GM21381 (cell line): ENCODE results near the gene RBFOX2.

Experiments used
- ATAC-seq: cut with Tn5 transposase; IDR thresholded peaks from one replicate; pipeline ENCODE4 v1.9.1; 2021; ENCODE audit warnings: mild to moderate bottlenecking, moderate library complexity; ENCODE audit not compliant: unreplicated experiment

The RBFOX2 gene

DNA sequence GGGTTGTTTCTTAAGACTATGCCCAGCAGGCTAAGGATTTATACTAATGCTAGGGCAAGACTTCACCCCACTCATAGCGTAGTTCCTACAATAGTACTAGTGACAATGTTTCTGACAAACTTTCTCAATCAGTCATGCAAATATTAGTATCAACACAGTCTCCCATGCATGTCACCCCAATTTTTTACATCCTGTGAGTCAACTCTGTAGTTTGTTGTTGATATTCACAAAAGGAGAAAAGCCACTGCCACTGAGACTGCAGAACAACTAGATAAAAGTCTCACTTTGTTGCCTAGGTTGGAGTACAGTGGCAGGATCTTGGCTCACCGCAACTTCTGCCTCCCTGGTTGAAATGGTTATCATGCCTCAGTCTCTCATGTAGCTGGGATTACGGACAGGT, 155.2 kb downstream of the RBFOX2 start:
- no peak for ATAC-seq

DNA sequence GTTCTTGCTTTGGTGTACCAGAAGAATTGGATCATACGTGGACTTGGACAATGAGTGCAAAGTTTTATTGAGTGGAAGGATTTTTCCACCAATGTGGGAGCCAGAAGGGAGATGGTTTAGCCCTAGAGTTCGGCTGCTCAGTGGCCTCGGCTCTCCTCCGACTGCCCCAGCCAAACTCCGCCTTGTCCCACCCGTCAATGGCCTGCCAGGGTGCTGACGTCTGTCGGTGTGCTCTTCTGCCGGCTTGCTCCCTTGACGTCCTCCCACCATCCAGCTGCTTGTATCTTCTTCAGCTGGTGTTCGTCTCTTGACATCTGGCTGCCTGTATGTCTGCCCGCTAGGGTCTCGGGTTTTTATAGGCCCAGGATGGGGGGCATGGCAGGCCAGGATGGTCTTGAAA, 156.2 kb downstream of the RBFOX2 start:
- no peak for ATAC-seq

- no peak for ATAC-seq
Observed at GRCh38 chr22:35870517-35871293, 157.9 kb downstream of the RBFOX2 start.

GRCh38 chr22:35868938-35869337, 159.7 kb downstream of the RBFOX2 start:
- ATAC-seq = no peak

- ATAC-seq = no peak
Observed at GRCh38 chr22:35866651-35867050, 162.0 kb downstream of the RBFOX2 start.

GRCh38 chr22:35864545-35865165, 164.0 kb downstream of the RBFOX2 start:
- ATAC-seq = no peak

- no peak for ATAC-seq
Observed at GRCh38 chr22:35863432-35863831, 165.2 kb downstream of the RBFOX2 start.

- ATAC-seq = no peak
Observed at GRCh38 chr22:35862697-35863096, 165.9 kb downstream of the RBFOX2 start.

DNA sequence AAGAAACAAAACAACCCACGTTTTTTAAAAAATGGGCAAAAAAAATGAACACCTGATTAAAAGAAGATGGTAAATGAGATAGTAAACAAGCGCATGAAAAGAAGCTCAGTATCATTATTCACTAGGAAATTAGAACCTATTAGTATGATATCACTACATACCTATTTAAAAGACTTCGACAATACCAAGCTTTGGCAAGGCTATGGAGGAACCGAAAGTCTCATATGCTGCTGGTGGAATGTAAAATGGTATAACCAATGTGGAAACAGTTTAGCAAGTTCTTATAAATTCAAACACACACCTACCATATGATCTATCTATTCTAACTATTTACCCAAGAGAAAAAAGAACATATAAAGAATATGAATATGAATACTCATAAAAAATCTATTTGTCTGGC, 167.2 kb downstream of the RBFOX2 start:
- ATAC-seq = no peak

DNA sequence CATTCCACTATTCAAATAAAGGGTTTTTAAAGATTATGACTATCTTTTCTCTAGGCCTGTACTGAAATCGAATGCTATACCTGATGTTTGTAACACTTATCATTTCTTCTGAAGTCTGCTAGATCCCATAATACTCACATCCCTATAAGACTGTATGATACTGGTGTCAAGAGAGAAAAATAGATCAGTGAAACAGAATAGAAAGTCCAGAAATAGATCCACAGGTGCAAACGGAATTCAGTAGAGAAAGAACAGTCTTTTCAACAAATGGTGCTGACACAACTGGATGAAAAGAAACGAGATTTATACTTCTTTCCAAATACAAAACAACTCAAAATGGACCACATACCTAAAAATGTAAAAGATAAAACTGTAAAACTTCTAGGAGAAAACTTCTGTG, 167.8 kb downstream of the RBFOX2 start:
- no peak for ATAC-seq

DNA sequence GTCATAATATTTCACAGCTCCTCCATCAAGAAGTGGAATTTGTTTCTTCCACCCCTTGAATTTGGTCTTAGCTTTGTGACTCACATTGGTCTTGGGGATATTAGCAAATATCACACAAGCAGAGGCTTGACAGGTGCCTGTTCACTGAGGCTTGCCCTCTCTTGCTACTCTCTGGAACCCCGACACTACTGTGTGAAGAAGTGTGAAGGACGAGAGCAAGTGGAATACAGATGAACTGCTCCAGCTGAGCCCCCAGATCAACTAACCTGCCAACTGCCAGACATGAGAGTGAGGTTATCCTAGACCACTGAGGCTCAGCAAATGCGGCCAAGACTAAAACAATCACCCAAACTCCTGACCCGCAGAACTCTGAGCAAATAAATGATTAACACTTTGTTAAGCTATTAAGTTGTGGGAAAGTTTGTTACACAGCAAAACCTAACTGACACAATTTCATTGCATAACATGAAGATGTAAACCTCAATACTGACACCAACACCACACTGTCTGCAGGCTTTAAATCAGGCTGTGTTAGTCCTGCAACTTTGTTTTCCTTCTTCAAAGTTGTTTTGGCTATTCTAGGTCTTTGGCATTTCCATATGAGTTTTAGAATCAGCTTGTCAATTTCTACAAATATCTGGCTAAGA, 168.4 kb downstream of the RBFOX2 start:
- ATAC-seq = no peak

DNA sequence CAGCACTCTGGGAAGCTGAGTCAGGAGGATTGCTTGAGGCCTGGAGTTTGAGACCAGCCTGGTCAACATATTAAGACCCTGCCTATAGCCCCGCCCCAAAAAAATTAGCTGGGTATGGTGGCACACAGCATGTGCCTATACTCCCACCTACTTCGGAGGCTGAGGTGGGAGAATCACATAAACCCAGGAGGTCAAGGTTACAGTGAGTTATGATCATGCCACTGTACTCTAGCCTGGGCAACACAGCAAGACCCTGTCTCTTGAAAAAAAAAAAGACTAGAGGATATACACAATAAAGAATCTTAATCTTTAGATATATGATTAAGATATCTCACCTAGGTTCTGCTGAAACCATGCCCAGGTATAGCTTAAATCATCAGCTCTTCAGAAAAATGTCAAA, 174.3 kb downstream of the RBFOX2 start:
- no peak for ATAC-seq

DNA sequence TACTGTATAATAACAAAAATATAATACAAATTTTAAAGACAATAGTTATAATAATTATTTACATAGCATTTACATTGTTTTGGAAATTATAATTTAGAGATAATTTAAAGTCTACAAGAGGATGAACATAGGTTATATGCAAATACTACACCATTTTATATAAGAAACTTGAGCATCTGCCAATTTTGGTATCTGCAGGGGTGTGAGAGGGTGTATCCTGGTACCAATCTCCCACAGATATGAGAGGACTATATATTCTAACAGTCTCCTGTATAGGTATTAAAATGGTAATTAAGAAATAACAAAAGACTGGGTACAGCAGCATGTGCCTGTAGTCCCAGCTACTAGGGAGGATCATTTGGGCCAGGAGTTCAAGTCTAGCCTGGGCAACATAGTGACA, 176.5 kb downstream of the RBFOX2 start:
- no peak for ATAC-seq

DNA sequence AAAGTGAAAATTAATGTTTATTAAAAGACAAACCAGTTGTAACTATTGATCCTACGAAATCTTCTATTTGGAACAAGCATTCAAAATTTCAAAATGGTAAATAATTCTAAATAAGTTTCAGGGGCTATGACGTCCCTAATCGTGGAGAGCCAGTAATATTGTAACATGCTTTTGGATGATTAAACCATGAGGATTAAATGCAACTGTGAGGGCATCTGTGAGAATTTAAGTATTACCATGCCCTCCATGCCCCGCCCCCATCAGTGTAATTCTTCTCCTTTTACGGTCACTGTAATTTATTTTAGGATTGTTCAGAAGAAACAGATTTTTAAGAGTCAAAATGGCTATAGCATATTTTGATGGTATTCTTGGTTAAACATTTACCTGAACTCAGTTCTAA, 177.8 kb downstream of the RBFOX2 start:
- no peak for ATAC-seq

GRCh38 chr22:35846804-35847203, 181.8 kb downstream of the RBFOX2 start:
- ATAC-seq = no peak

GRCh38 chr22:35844886-35845285, 183.7 kb downstream of the RBFOX2 start:
- no peak for ATAC-seq

- no peak for ATAC-seq
Observed at GRCh38 chr22:35842954-35843353, 185.7 kb downstream of the RBFOX2 start.

- no peak for ATAC-seq
Observed at GRCh38 chr22:35842519-35842913, 186.1 kb downstream of the RBFOX2 start.

GRCh38 chr22:35841907-35842518, 186.6 kb downstream of the RBFOX2 start:
- no peak for ATAC-seq

DNA sequence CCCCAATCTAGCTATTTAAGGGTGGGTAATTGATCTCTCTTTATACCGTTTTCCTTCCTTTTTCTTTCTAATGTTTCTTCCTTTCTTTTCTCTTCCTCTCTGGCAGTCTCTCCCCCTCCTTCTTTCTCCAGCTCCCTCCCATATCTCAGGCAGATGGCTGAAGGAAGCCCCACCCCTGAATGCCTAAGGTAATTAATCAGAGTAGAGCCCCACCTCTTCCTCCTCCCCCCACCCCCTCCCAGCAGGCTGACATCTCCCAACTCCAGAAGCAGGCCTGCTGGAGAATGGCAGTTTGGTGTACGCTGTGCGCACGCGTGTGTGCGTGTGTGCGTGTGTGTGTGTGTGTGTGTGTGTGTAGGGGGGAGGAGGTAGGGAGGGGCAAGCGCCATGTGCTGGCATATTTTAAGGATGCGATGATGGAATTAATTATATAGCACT, 188.3 kb downstream of the RBFOX2 start:
- ATAC-seq = no peak

DNA sequence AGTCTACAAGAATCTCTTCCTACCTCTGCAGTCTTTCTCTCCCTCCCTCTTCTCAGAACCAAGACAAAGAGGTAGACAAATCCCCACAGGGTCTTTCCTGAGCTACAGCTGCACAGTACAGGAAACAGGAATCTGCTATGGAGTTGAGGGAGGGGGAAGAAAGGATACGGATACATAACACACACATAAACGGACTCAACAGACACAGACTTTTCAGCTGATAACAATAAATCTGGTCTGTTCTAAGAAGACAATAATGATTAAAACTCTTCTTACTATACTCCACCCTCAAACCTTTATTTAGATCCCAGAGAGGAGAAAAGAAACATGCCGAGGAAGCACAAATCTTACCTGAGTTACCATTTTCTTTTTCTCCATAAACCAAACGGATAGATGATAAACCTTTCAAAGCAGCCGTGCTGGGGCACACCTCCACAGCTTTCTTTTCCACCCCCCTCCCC, 188.8 kb downstream of the RBFOX2 start:
- ATAC-seq = no peak
